Calu3 (cell line): ENCODE data around the gene SYTL1. TPM values are rescaled to one million over a fixed set of nuclear protein-coding genes. Genes with fewer than 3 reads are reported as not detected.

Source experiments
- BruUV-seq: library from RNA; stranded (reverse); fragments of 400-500 nt; replicated peaks from 2 replicates; lab custom pipeline; 2021; lab: Mats Ljungman, UMichigan
- CTCF ChIA-PET: fragments of 300-600 bp; sonication (Branson Sonifier 250); formaldehyde crosslinking; loops from one replicate; lab custom pipeline; 2022; ENCODE audit warnings: antibody characterized with exemption; lab: Charles Lee
- DNase-seq: peaks from one replicate; pipeline ENCODE4 v3.0.0; 2022
- H3K27ac Mint-ChIP-seq: one replicate; pipeline ENCODE4 v1.8.0; 2022; ENCODE audit warnings: mixed read lengths; ENCODE audit not compliant: unreplicated experiment
- H3K27me3 Mint-ChIP-seq: one replicate; pipeline ENCODE4 v1.8.0; 2022; ENCODE audit warnings: mixed read lengths; ENCODE audit not compliant: unreplicated experiment
- H3K36me3 Mint-ChIP-seq: one replicate; pipeline ENCODE4 v1.8.0; 2022; ENCODE audit warnings: mild to moderate bottlenecking, moderate library complexity, mixed read lengths; ENCODE audit not compliant: insufficient read depth, unreplicated experiment
- H3K4me1 Mint-ChIP-seq: one replicate; pipeline ENCODE4 v1.8.0; 2022; ENCODE audit warnings: mild to moderate bottlenecking, low read depth, mixed read lengths; ENCODE audit not compliant: unreplicated experiment
- H3K4me3 Mint-ChIP-seq: one replicate; pipeline ENCODE4 v1.8.0; 2022; ENCODE audit warnings: mild to moderate bottlenecking, low read depth, moderate library complexity, mixed read lengths; ENCODE audit not compliant: unreplicated experiment
- H3K9me3 Mint-ChIP-seq: one replicate; pipeline ENCODE4 v1.8.0; 2022; ENCODE audit warnings: low read depth, mixed read lengths; ENCODE audit not compliant: unreplicated experiment
- CTCF ChIP-seq: fragments of 200-600 bp; IDR thresholded peaks from one replicate; pipeline ENCODE4 v1.8.0; 2022; ENCODE audit warnings: antibody characterized with exemption; ENCODE audit not compliant: unreplicated experiment
- intact Hi-C: fragments of 100-400 bp; cut with micrococcal nuclease; formaldehyde crosslinking; loops from one replicate; pipeline ENCODE4 v1.10.0; 2022; ENCODE audit not compliant: unreplicated experiment
- total RNA-seq: library from RNA; stranded (reverse); gene quantifications from 2 replicates; pipeline ENCODE4 v1.2.3, GENCODE V29; 2022

Gene SYTL1
- total RNA-seq, 1 experiment from 2014 or later = 15.0 TPM

- peaks cover 1% of the 10 kb centered on the region for H3K4me1 Mint-ChIP-seq
- no TSS peak for BruUV-seq
These were observed 17.1 kb downstream of the SYTL1 start for GRCh38 chr1:27358928-27359313.

GRCh38 chr1:27359822-27360158 lies 18.0 kb downstream of the SYTL1 start:
- H3K9me3 Mint-ChIP-seq = no peaks in the 10 kb centered on the region
- DNase-seq = no peak
- H3K4me3 Mint-ChIP-seq = no peak overlapping the region
- H3K27ac Mint-ChIP-seq = no peak overlapping the region
- peaks cover 7% of the 10 kb centered on the region for H3K4me1 Mint-ChIP-seq
- no TSS peak for BruUV-seq
- TF ChIP-seq CTCF = no peak
- CTCF ChIA-PET = no interaction called here
- H3K27me3 Mint-ChIP-seq = no peaks in the 10 kb centered on the region
- peaks cover 16% of the 10 kb centered on the region for H3K36me3 Mint-ChIP-seq
- intact Hi-C loops = no loop called here

More at GRCh38 chr1:27358928-27359313, 17.1 kb downstream of the SYTL1 start:
- H3K4me3 Mint-ChIP-seq = no peak overlapping the region
- DNase-seq = no peak
- intact Hi-C loops = no loop called here
- CTCF ChIA-PET = interaction anchor here (0.7 kb wide), 1 partner anchor 32 kb away, joined by 3 read pairs; no protein-coding TSS in a partner anchor
- no peaks in the 10 kb centered on the region for H3K27me3 Mint-ChIP-seq
- H3K9me3 Mint-ChIP-seq = no peaks in the 10 kb centered on the region
- H3K36me3 Mint-ChIP-seq = peaks cover 11% of the 10 kb centered on the region
- no peak overlapping the region for H3K27ac Mint-ChIP-seq
- TF ChIP-seq CTCF = no peak

- BruUV-seq = no TSS peak
- no peaks in the 10 kb centered on the region for H3K27me3 Mint-ChIP-seq
- H3K4me3 Mint-ChIP-seq = no peak overlapping the region
- DNase-seq = no peak
- intact Hi-C loops = no loop called here
- H3K36me3 Mint-ChIP-seq = peaks cover 22% of the 10 kb centered on the region
- H3K9me3 Mint-ChIP-seq = no peaks in the 10 kb centered on the region
- H3K4me1 Mint-ChIP-seq = peaks cover 7% of the 10 kb centered on the region
- no peak overlapping the region for H3K27ac Mint-ChIP-seq
- no peak for TF ChIP-seq CTCF
- CTCF ChIA-PET = no interaction called here
These were observed 18.6 kb downstream of the SYTL1 start for GRCh38 chr1:27360159-27361043.

DNA sequence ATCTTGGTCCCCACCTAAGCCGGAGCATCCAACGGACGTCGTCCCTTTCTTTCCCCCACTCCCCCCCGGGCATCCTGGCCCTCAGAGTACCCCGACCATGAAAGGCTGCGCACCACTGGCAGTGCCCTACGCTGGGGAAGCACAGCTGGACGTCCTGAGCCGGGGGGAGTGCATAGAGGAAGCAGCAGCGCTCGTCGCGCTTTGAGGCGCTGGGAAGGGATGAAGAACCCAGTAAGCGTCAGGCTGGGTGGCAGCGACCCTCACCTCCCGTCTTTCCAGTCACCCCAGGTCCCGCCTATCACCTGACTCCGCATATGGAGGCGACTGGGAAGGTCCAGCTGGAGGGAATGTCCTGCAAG lies 19.2 kb downstream of the SYTL1 start:
- Mint-ChIP-seq H3K27ac (no peak overlapping the region), H3K36me3 (peaks cover 28% of the 10 kb centered on the region), H3K27me3 (no peaks in the 10 kb centered on the region), H3K4me1 (peaks cover 7% of the 10 kb centered on the region), H3K9me3 (no peaks in the 10 kb centered on the region), H3K4me3 (no peak overlapping the region)
- CTCF ChIA-PET = no interaction called here
- TF ChIP-seq CTCF = no peak
- no peak for DNase-seq
- intact Hi-C loops = no loop called here
- BruUV-seq = no TSS peak
